ENCODE measurements around the gene SLC22A15.
"Not testable (repeated sequence)": the region's sequence is repeated elsewhere in the genome, so short reads cannot be mapped to it uniquely, and the experiment has no call there.

Gene SLC22A15

GRCh38 chr1:116024626-116025025 lies 48.3 kb downstream of the SLC22A15 start:
- in situ Hi-C loops (cut with MboI; ENCODE audit: low sequenced_read_pairs), result no loop called here

- in situ Hi-C loops (cut with MboI; ENCODE audit: low sequenced_read_pairs), result no loop called here
Measured at GRCh38 chr1:116026631-116027030, 50.3 kb downstream of the SLC22A15 start.

- in situ Hi-C loops (cut with MboI; ENCODE audit: low sequenced_read_pairs), result no loop called here
Measured at GRCh38 chr1:116031302-116031835, 55.1 kb downstream of the SLC22A15 start.

GRCh38 chr1:116033322-116033721 lies 57.0 kb downstream of the SLC22A15 start:
- in situ Hi-C loops (cut with MboI; ENCODE audit: low sequenced_read_pairs), result no loop called here

GRCh38 chr1:116036255-116036654 lies 59.9 kb downstream of the SLC22A15 start:
- in situ Hi-C loops (cut with MboI; ENCODE audit: low sequenced_read_pairs), result no loop called here

GRCh38 chr1:116038679-116039078 lies 62.4 kb downstream of the SLC22A15 start:
- in situ Hi-C loops (cut with MboI; ENCODE audit: low sequenced_read_pairs), result no loop called here

- in situ Hi-C loops (cut with MboI; ENCODE audit: low sequenced_read_pairs), result no loop called here
Measured at GRCh38 chr1:116044071-116044470, 67.8 kb downstream of the SLC22A15 start.

GRCh38 chr1:116046933-116047332 lies 70.6 kb downstream of the SLC22A15 start:
- in situ Hi-C loops (cut with MboI; ENCODE audit: low sequenced_read_pairs), result not testable (repeated sequence)

- in situ Hi-C loops (cut with MboI; ENCODE audit: low sequenced_read_pairs), result not testable (repeated sequence)
Measured at GRCh38 chr1:116051896-116052295, 75.6 kb downstream of the SLC22A15 start.

GRCh38 chr1:116062201-116062600 lies 85.9 kb downstream of the SLC22A15 start:
- in situ Hi-C loops (cut with MboI; ENCODE audit: low sequenced_read_pairs), result no loop called here

- in situ Hi-C loops (cut with MboI; ENCODE audit: low sequenced_read_pairs), result no loop called here
Measured at GRCh38 chr1:116064616-116065015, 88.3 kb downstream of the SLC22A15 start.

- in situ Hi-C loops (cut with MboI; ENCODE audit: low sequenced_read_pairs), result no loop called here
Measured at GRCh38 chr1:116066868-116067565, 90.7 kb downstream of the SLC22A15 start.

- in situ Hi-C loops (cut with MboI; ENCODE audit: low sequenced_read_pairs), result no loop called here
Measured at GRCh38 chr1:116067566-116067890, 91.2 kb downstream of the SLC22A15 start.

GRCh38 chr1:116075575-116075974 lies 99.3 kb downstream of the SLC22A15 start:
- in situ Hi-C loops (cut with MboI; ENCODE audit: low sequenced_read_pairs), result no loop called here

GRCh38 chr1:116075990-116076389 lies 99.7 kb downstream of the SLC22A15 start:
- in situ Hi-C loops (cut with MboI; ENCODE audit: low sequenced_read_pairs), result no loop called here

- in situ Hi-C loops (cut with MboI; ENCODE audit: low sequenced_read_pairs), result no loop called here
Measured at GRCh38 chr1:116076831-116077230, 100.5 kb downstream of the SLC22A15 start.

- in situ Hi-C loops (cut with MboI; ENCODE audit: low sequenced_read_pairs), result no loop called here
Measured at GRCh38 chr1:116078699-116079223, 102.4 kb downstream of the SLC22A15 start.

- in situ Hi-C loops (cut with MboI; ENCODE audit: low sequenced_read_pairs), result no loop called here
Measured at GRCh38 chr1:116087628-116088027, 111.3 kb downstream of the SLC22A15 start.

GRCh38 chr1:116089870-116090269 lies 113.6 kb downstream of the SLC22A15 start:
- in situ Hi-C loops (cut with MboI; ENCODE audit: low sequenced_read_pairs), result no loop called here

GRCh38 chr1:116091083-116091482 lies 114.8 kb downstream of the SLC22A15 start:
- in situ Hi-C loops (cut with MboI; ENCODE audit: low sequenced_read_pairs), result no loop called here

- in situ Hi-C loops (cut with MboI; ENCODE audit: low sequenced_read_pairs), result no loop called here
Measured at GRCh38 chr1:116092752-116093489, 116.6 kb downstream of the SLC22A15 start.

- in situ Hi-C loops (cut with MboI; ENCODE audit: low sequenced_read_pairs), result no loop called here
Measured at GRCh38 chr1:116095027-116095426, 118.7 kb downstream of the SLC22A15 start.

Data from HL-60/S4 treated with phorbol 12-myristate 13-acetate at 8.2 ng/mL for 4 days and 3 days (cell line).